Smooth muscle cell (in vitro differentiated cells): ENCODE measurements around the gene RELN. TPM values are rescaled to one million over a fixed set of nuclear protein-coding genes. Genes with fewer than 3 reads are reported as not detected.

ENCODE experiments used
- DNase-seq: peaks from one replicate; lab custom pipeline; 2025; ENCODE audit not compliant: unreplicated experiment; lab: John Stamatoyannopoulos, UW
- H2AFZ ChIP-seq: fragments of 200-600 bp; sonication (generic); 2 replicates; pipeline ENCODE4 v1.6.0; 2016; ENCODE audit warnings: antibody characterized with exemption, low read depth, mild to moderate bottlenecking
- H3F3A ChIP-seq: fragments of 200-600 bp; sonication (generic); 2 replicates; pipeline ENCODE4 v1.6.0; 2017; ENCODE audit warnings: antibody characterized with exemption, low read depth
- H3K27ac ChIP-seq: fragments of 200-600 bp; sonication (generic); 2 replicates; pipeline ENCODE4 v1.5.1; 2016; ENCODE audit warnings: low read depth, mild to moderate bottlenecking
- H3K27me3 ChIP-seq: fragments of 200-600 bp; sonication (generic); 2 replicates; pipeline ENCODE4 v1.6.1; 2016; ENCODE audit warnings: low read depth, mild to moderate bottlenecking
- H3K36me3 ChIP-seq: fragments of 200-600 bp; sonication (generic); 2 replicates; pipeline ENCODE4 v1.5.1; 2016; ENCODE audit warnings: low read depth
- H3K4me1 ChIP-seq: fragments of 200-600 bp; sonication (generic); 2 replicates; pipeline ENCODE4 v1.5.1; 2016; ENCODE audit warnings: low read depth
- H3K4me2 ChIP-seq: fragments of 200-600 bp; sonication (generic); 2 replicates; pipeline ENCODE4 v1.6.0; 2016; ENCODE audit warnings: mild to moderate bottlenecking
- H3K4me3 ChIP-seq: fragments of 200-600 bp; sonication (generic); 2 replicates; pipeline ENCODE4 v1.5.1; 2016; ENCODE audit warnings: mild to moderate bottlenecking
- H3K79me2 ChIP-seq: fragments of 200-600 bp; sonication (generic); 2 replicates; pipeline ENCODE4 v1.6.0; 2016; ENCODE audit warnings: low read depth, mild to moderate bottlenecking
- H3K9ac ChIP-seq: fragments of 200-600 bp; sonication (generic); 2 replicates; pipeline ENCODE4 v1.6.0; 2016; ENCODE audit warnings: low read depth
- H3K9me3 ChIP-seq: fragments of 200-600 bp; sonication (generic); replicated peaks from 2 replicates; pipeline ENCODE4 v1.5.1; 2016; ENCODE audit warnings: low read depth
- H4K20me1 ChIP-seq: fragments of 200-600 bp; sonication (generic); 2 replicates; pipeline ENCODE4 v1.6.0; 2016; ENCODE audit warnings: low read depth
- CTCF ChIP-seq: fragments of 200-600 bp; sonication (generic); IDR thresholded peaks from 2 replicates; pipeline ENCODE4 v1.5.1; 2017; ENCODE audit warnings: borderline replicate concordance, mild to moderate bottlenecking, antibody characterized with exemption; ENCODE audit not compliant: insufficient read depth, poor library complexity, severe bottlenecking
- WGBS: methylation state at CpG from one replicate; pipeline ENCODE4 v1.1.7; 2016; ENCODE audit warnings: low lambda C conversion rate; 5-methylcytosine and 5-hydroxymethylcytosine counted together
- polyA plus RNA-seq: library from polyadenylated mRNA; unstranded; fragments of >200 nt; fragmentation: Nextera tagmentation; extraction: Ambion mirVana; gene quantifications from 2 replicates; pipeline ENCODE4 v1.2.1, GENCODE V29; 2016
- total RNA-seq: library from RNA; depleted of rRNA; stranded (reverse); fragments of >200 nt; gene quantifications from 2 replicates; pipeline ENCODE4 v1.2.3, GENCODE V29; 2014

The RELN gene
- total and polyA plus RNA-seq, 2 experiments from 2014 or later, result 0.90 TPM; not detected in 1

- TF ChIP-seq CTCF, result no peak
- Histone ChIP-seq H3K36me3 (no peaks in the 10 kb centered on the region), H3K27ac (no peak overlapping the region), H3K27me3 (no peaks in the 10 kb centered on the region), H4K20me1 (no peaks in the 10 kb centered on the region), H3K4me2 (no peak overlapping the region), H3F3A (no peaks in the 10 kb centered on the region), H3K9me3 (no peaks in the 10 kb centered on the region), H3K9ac (no peak overlapping the region), H3K4me1 (no peaks in the 10 kb centered on the region), H2AFZ (no peak overlapping the region), H3K79me2 (no peaks in the 10 kb centered on the region), H3K4me3 (no peak overlapping the region)
- DNase-seq, result no peak
- WGBS, result 77% methylated on average over 1 of the region's 1 CpG
These were observed 110.0 kb downstream of the RELN start for GRCh38 chr7:103879411-103879810.

DNA sequence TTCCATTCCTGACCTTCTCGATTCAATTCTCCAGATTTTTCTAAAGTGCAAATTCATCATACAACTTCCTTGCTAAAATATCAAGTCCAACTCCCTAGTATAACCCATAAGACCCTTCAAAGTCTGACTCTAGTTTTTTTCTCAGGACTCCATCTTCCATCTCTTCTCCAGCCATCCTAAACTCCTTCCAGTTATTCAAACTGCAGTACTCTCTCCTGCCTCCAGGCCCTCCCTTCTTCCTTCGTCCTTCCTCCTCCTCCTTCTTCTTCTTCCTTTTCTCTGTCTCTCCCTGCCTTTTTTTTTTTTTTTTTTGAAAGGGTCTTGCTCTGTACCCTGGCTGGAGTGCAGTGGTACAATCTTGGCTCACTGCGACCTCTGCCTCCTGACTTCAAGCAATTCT, 111.9 kb downstream of the RELN start:
- H3F3A ChIP-seq, result no peaks in the 10 kb centered on the region
- H3K9ac ChIP-seq, result no peak overlapping the region
- no peaks in the 10 kb centered on the region for H3K79me2 ChIP-seq
- DNase-seq, result no peak
- H3K4me2 ChIP-seq, result no peak overlapping the region
- no peak overlapping the region for H2AFZ ChIP-seq
- TF ChIP-seq CTCF, result no peak
- 71% methylated on average over 3 of the region's 3 CpGs for WGBS
- no peaks in the 10 kb centered on the region for H3K9me3 ChIP-seq
- H3K36me3 ChIP-seq, result no peaks in the 10 kb centered on the region
- H3K4me3 ChIP-seq, result no peak overlapping the region
- H3K27me3 ChIP-seq, result no peaks in the 10 kb centered on the region
- H3K27ac ChIP-seq, result no peak overlapping the region
- no peaks in the 10 kb centered on the region for H4K20me1 ChIP-seq
- H3K4me1 ChIP-seq, result no peaks in the 10 kb centered on the region

DNA sequence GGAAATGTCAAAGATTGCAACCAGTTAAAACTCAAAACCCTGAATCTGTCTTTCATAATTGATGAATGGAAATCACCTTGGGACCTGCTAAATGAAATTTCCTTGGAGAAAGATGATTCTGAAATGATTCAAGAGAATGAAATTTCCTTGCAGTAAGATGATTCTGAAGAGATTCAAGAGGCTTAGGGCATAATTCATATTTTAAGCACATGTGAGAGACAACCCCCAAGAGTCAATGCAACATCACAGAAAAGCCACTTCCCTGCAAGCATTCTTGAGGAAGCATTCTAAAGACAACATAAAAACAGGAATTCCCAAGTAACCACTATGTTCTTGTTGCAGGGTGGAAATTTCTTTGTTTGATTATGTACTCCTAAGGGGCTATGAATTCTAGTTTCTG, 113.7 kb downstream of the RELN start:
- DNase-seq, result no peak
- Histone ChIP-seq H2AFZ (no peak overlapping the region), H3K4me2 (no peak overlapping the region), H3K9ac (no peak overlapping the region), H3K79me2 (no peaks in the 10 kb centered on the region), H3K4me3 (no peak overlapping the region), H3K27ac (no peak overlapping the region), H3K4me1 (no peaks in the 10 kb centered on the region), H3K36me3 (no peaks in the 10 kb centered on the region), H3K9me3 (no peaks in the 10 kb centered on the region), H3K27me3 (no peaks in the 10 kb centered on the region), H3F3A (no peaks in the 10 kb centered on the region), H4K20me1 (no peaks in the 10 kb centered on the region)
- no peak for TF ChIP-seq CTCF

DNA sequence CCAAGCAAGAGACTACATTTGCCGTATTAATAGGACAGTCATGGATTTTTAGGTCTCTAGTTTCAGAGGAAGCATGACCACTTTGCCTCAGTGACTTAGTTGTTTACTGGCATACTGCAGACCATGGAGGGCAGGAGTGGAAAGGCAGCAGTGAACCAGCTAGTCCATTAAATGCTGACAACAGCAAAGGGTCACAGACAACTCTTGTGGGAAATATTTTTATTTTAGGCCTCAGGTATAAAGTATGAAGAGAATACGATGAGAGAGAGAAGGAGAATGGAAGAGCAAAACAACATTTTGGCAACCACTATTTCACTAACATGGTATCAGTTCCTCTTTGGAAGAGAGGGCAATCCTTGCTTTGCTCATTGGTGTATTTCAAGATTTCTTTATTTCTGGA, 118.0 kb downstream of the RELN start:
- Histone ChIP-seq H4K20me1 (no peaks in the 10 kb centered on the region), H3K4me1 (no peaks in the 10 kb centered on the region), H3K4me2 (no peak overlapping the region), H3K9ac (no peak overlapping the region), H3K79me2 (no peaks in the 10 kb centered on the region), H3F3A (no peaks in the 10 kb centered on the region), H3K4me3 (no peak overlapping the region), H3K27ac (no peak overlapping the region), H3K27me3 (no peaks in the 10 kb centered on the region), H3K9me3 (no peaks in the 10 kb centered on the region), H2AFZ (no peak overlapping the region), H3K36me3 (no peaks in the 10 kb centered on the region)
- no peak for DNase-seq
- no peak for TF ChIP-seq CTCF
- 72% methylated on average over 2 of the region's 2 CpGs for WGBS
